PC-9 (cell line): ENCODE measurements around the gene LETM1. TPM values are rescaled to one million over a fixed set of nuclear protein-coding genes. Genes with fewer than 3 reads are reported as not detected.

ENCODE experiments used
- BruUV-seq: library from RNA; stranded (reverse); fragments of 400-500 nt; replicated peaks from 2 replicates; lab custom pipeline; 2021; lab: Mats Ljungman, UMichigan
- CTCF ChIA-PET: fragments of 300-600 bp; sonication (Branson Sonifier 250); formaldehyde crosslinking; loops from one replicate; lab custom pipeline; 2022; ENCODE audit warnings: antibody characterized with exemption; lab: Charles Lee
- POLR2A ChIA-PET: fragments of 300-600 bp; sonication (Branson Sonifier 250); formaldehyde crosslinking; loops from one replicate; lab custom pipeline; 2022; ENCODE audit warnings: antibody characterized with exemption; ENCODE audit not compliant: unreplicated experiment; lab: Charles Lee
- DNase-seq, 2 experiments: peaks; one replicate each; pipeline versions ENCODE4 v3.0.0 to v3.0.0-alpha.2; 2015 to 2022; ENCODE audit warnings: mixed read lengths in 1 of 2
- H2AFZ ChIP-seq: fragments of 200-600 bp; sonication (generic); 2 replicates; pipeline ENCODE4 v1.8.1; 2017; ENCODE audit warnings: antibody characterized with exemption
- H3F3A ChIP-seq: fragments of 200-600 bp; sonication (generic); 2 replicates; pipeline ENCODE4 v1.8.1; 2017; ENCODE audit warnings: antibody characterized with exemption, mild to moderate bottlenecking, low read depth; ENCODE audit not compliant: insufficient read depth
- H3K27ac ChIP-seq: fragments of 200-600 bp; sonication (generic); 2 replicates; pipeline ENCODE4 v1.6.1; 2016; ENCODE audit warnings: mixed run types
- H3K27me3 ChIP-seq: fragments of 200-600 bp; sonication (generic); 2 replicates; pipeline ENCODE4 v1.6.1; 2016; ENCODE audit warnings: low read depth, mixed run types; ENCODE audit not compliant: insufficient read depth
- H3K36me3 ChIP-seq: fragments of 200-600 bp; sonication (generic); 2 replicates; pipeline ENCODE4 v1.6.1; 2016; ENCODE audit warnings: low read depth, mixed run types
- H3K4me1 ChIP-seq: fragments of 200-600 bp; sonication (generic); replicated peaks from 2 replicates; pipeline ENCODE4 v1.6.1; 2016; ENCODE audit warnings: mixed run types; ENCODE audit not compliant: insufficient read depth
- H3K4me2 ChIP-seq: fragments of 200-600 bp; sonication (generic); 2 replicates; pipeline ENCODE4 v1.6.1; 2017; ENCODE audit warnings: mixed run types
- H3K4me3 ChIP-seq: fragments of 200-600 bp; sonication (generic); 2 replicates; pipeline ENCODE4 v1.6.1; 2016; ENCODE audit warnings: mixed run types
- H3K79me2 ChIP-seq: fragments of 200-600 bp; sonication (generic); 2 replicates; pipeline ENCODE4 v1.6.1; 2017; ENCODE audit warnings: low read depth, mixed run types
- H3K9me2 ChIP-seq: fragments of 200-600 bp; sonication (generic); 2 replicates; pipeline ENCODE4 v1.8.1; 2017; ENCODE audit warnings: mild to moderate bottlenecking; ENCODE audit not compliant: insufficient read depth
- H3K9me3 ChIP-seq: fragments of 200-600 bp; sonication (generic); 2 replicates; pipeline ENCODE4 v1.8.1; 2016; ENCODE audit warnings: low read depth; ENCODE audit not compliant: insufficient read depth
- H4K20me1 ChIP-seq: fragments of 200-600 bp; sonication (generic); 2 replicates; pipeline ENCODE4 v1.8.1; 2017; ENCODE audit not compliant: insufficient read depth
- CTCF ChIP-seq: fragments of 200-600 bp; sonication (generic); conservative IDR thresholded peaks from 2 replicates; pipeline ENCODE4 v1.6.1; 2017; ENCODE audit warnings: mixed run types, antibody characterized with exemption, mild to moderate bottlenecking, moderate library complexity
- EZH2 ChIP-seq: fragments of 200-600 bp; sonication (generic); IDR thresholded peaks from 2 replicates; pipeline ENCODE4 v1.8.0; 2017; ENCODE audit warnings: antibody characterized with exemption, low read depth
- intact Hi-C: fragments of 100-400 bp; cut with micrococcal nuclease; formaldehyde crosslinking; loops from one replicate; pipeline ENCODE4 v1.10.0; 2022; ENCODE audit not compliant: unreplicated experiment
- total RNA-seq: library from RNA; stranded (reverse); gene quantifications from 2 replicates; pipeline ENCODE4 v1.2.3, GENCODE V29; 2021

The LETM1 gene
- total RNA-seq, 1 experiment from 2014 or later: 44.5 TPM

GRCh38 chr4:1767061-1767769, 88.7 kb downstream of the LETM1 start:
- no peaks in the 10 kb centered on the region for H3K9me3 ChIP-seq
- DNase-seq: peak in 1 of 2 experiments; percentile 25
- no peak overlapping the region; the same call in 1 of the 2 replicates for H3K4me3 ChIP-seq
- peaks cover 30% of the 10 kb centered on the region for H3K4me1 ChIP-seq
- CTCF ChIA-PET: interaction anchor here (0.6 to 0.8 kb wide), 3 partner anchors 22 to 53 kb away, joined by 3 to 18 read pairs (median 4); no protein-coding TSS in a partner anchor
- BruUV-seq: no TSS peak
- H3K9me2 ChIP-seq: no peaks in the 10 kb centered on the region
- H3K4me2 ChIP-seq: peak overlapping the region; percentile 56
- H2AFZ ChIP-seq: no peak overlapping the region
- intact Hi-C loops: no loop called here
- H4K20me1 ChIP-seq: no peaks in the 10 kb centered on the region
- POLR2A ChIA-PET: interaction anchor here (0.6 to 1.0 kb wide), 2 partner anchors 10 to 40 kb away, joined by 3 to 5 read pairs; no protein-coding TSS in a partner anchor
- H3F3A ChIP-seq: peaks cover 7% of the 10 kb centered on the region; the same call in 1 of the 2 replicates
- H3K79me2 ChIP-seq: no peaks in the 10 kb centered on the region
- H3K27ac ChIP-seq: no peak overlapping the region
- TF ChIP-seq EZH2 (no peak), CTCF (no peak)
- H3K36me3 ChIP-seq: no peaks in the 10 kb centered on the region
- peaks cover 2% of the 10 kb centered on the region; the same call in 1 of the 2 replicates for H3K27me3 ChIP-seq

- CTCF ChIA-PET: interaction anchor here (0.6 kb wide), 2 partner anchors 21 to 174 kb away, joined by 3 read pairs; no protein-coding TSS in a partner anchor
- DNase-seq: peak; percentile 57 to 71
- H3K27ac ChIP-seq: no peak overlapping the region
Observed at GRCh38 chr4:1766106-1767060, 89.6 kb downstream of the LETM1 start.

More at GRCh38 chr4:1766106-1767060, 89.6 kb downstream of the LETM1 start:
- intact Hi-C loops: no loop called here
- H3K9me3 ChIP-seq: no peaks in the 10 kb centered on the region
- no peak overlapping the region for H2AFZ ChIP-seq
- H3K4me3 ChIP-seq: no peak overlapping the region; the same call in 1 of the 2 replicates
- TF ChIP-seq EZH2 (no peak), CTCF (no peak)
- peaks cover 2% of the 10 kb centered on the region; the same call in 1 of the 2 replicates for H3K27me3 ChIP-seq
- H3K4me1 ChIP-seq: peaks cover 30% of the 10 kb centered on the region
- peak overlapping the region; percentile 56 for H3K4me2 ChIP-seq
- H3K79me2 ChIP-seq: no peaks in the 10 kb centered on the region
- BruUV-seq: no TSS peak
- POLR2A ChIA-PET: no interaction called here
- H3K9me2 ChIP-seq: no peaks in the 10 kb centered on the region
- H4K20me1 ChIP-seq: no peaks in the 10 kb centered on the region
- H3K36me3 ChIP-seq: no peaks in the 10 kb centered on the region
- H3F3A ChIP-seq: peaks cover 7% of the 10 kb centered on the region; the same call in 1 of the 2 replicates
